Body of pancreas (tissue), 4 donors: Measurements from ENCODE around the gene MRGPRD.

Source experiments
- CTCF ChIP-seq, 7 experiments: fragments of 450-650 bp in 4 of 7; fragments of 200-600 bp in 3 of 7; sonication (generic) in 3 of 7; IDR thresholded peaks; one replicate each; pipeline ENCODE4 v1.5.1; 2016 to 2019; ENCODE audit warnings: antibody characterized with exemption in 7 of 7
- POLR2A ChIP-seq, 3 donors: fragments of 450-650 bp; IDR thresholded peaks; one replicate each; pipeline ENCODE4 v1.6.1; 2016; ENCODE audit warnings: antibody characterized with exemption in 3 of 3, mild to moderate bottlenecking in 2 of 3

DNA sequence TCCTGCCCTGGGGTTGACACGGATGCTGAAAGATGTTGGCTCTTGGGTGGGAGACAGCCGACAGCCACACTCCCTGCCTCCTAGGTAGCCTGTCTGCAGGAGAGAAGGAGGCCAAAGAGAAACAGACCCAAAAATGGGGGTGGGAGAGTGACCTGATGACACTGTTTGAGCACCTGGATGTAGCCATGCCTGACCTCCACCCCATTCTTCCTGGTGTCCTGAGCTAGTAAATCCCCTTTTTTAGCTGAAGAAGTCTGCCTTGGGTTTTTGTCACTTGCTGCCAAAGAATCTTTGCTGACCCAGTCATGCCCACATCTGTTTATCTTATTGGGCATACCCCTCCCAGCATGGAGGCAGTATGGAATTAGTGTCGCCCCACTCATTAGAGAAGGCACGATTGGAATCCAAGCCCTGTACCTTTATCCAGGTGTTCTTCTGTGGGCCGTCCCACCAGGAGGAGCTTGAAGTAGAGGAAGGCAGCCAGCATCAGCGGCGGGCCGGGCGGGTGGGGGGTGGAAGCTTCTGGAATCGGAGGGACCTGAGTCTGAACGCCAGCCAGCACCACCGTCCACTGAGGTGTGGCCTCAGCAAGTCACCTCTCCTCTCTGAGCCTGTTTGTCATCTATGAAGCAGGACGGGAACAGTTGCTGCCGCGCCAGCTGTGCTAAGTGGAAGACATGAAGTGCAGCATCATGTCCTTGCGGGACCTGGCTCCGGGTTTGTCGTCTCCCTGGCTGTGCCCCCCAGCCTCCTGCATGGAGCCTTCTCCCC lies 39.3 kb downstream of the MRGPRD start:
- TF ChIP-seq CTCF (IDR thresholded peaks at IDR 0.05), result no peak
- TF ChIP-seq POLR2A (IDR thresholded peaks at IDR 0.05), result no peak
